ENCODE measurements around the gene EML4.

Gene EML4

GRCh38 chr2:42225573-42225972, 56.4 kb downstream of the EML4 start:
- no peaks in the 10 kb centered on the region for H3K4me1 ChIP-seq (ENCODE audit: insufficient read depth, low read length)

GRCh38 chr2:42227491-42227890, 58.3 kb downstream of the EML4 start:
- H2AFZ ChIP-seq (ENCODE audit: low read depth, low read length) = no peak overlapping the region
- H3K4me3 ChIP-seq (ENCODE audit: low read depth in 1 of 2, low read length in 2 of 2) = no peak overlapping the region

More at GRCh38 chr2:42225573-42225972, 56.4 kb downstream of the EML4 start:
- Histone ChIP-seq H2AFZ (ENCODE audit: low read depth, low read length) (no peak overlapping the region), H3K9me3 (ENCODE audit: insufficient read depth, low read length, severe bottlenecking) (no peaks in the 10 kb centered on the region), H4K20me1 (ENCODE audit: insufficient read depth, low read length) (peaks cover 7% of the 10 kb centered on the region; the same call in 1 of the 2 replicates), H3K4me3 (ENCODE audit: low read depth in 1 of 2, low read length in 2 of 2) (no peak overlapping the region), H3K79me2 (ENCODE audit: insufficient read depth, low read length) (peaks cover 70% of the 10 kb centered on the region), H3K4me2 (ENCODE audit: insufficient read depth, low read length) (no peak overlapping the region), H3K9ac (ENCODE audit: low read depth, low read length) (no peak overlapping the region), H3K27ac (ENCODE audit: low read length) (no peak overlapping the region), H3K27me3 (ENCODE audit: insufficient read depth, low read length, poor library complexity) (no peaks in the 10 kb centered on the region), H3K36me3 (ENCODE audit: insufficient read depth, low read length) (no peaks in the 10 kb centered on the region; the same call in 1 of the 2 replicates)
- no peak for ATAC-seq (ENCODE audit: insufficient read depth, low read depth)
- no peak for DNase-seq
- TF ChIP-seq CTCF (IDR thresholded peaks at IDR 0.05; ENCODE audit: borderline replicate concordance, extremely low read depth, low read length, poor library complexity, severe bottlenecking) = no peak
- TF ChIP-seq EZH2 (IDR thresholded peaks at IDR 0.05; ENCODE audit: borderline replicate concordance, low read depth, low read length, severe bottlenecking) = no peak

GRCh38 chr2:42228101-42228500, 58.9 kb downstream of the EML4 start:
- Histone ChIP-seq H4K20me1 (ENCODE audit: insufficient read depth, low read length) (peaks cover 15% of the 10 kb centered on the region; the same call in 1 of the 2 replicates), H3K79me2 (ENCODE audit: insufficient read depth, low read length) (peaks cover 68% of the 10 kb centered on the region)

More at GRCh38 chr2:42227491-42227890, 58.3 kb downstream of the EML4 start:
- Histone ChIP-seq H3K9me3 (ENCODE audit: insufficient read depth, low read length, severe bottlenecking) (no peaks in the 10 kb centered on the region), H3K27ac (ENCODE audit: low read length) (no peak overlapping the region), H3K4me1 (ENCODE audit: insufficient read depth, low read length) (no peaks in the 10 kb centered on the region), H3K27me3 (ENCODE audit: insufficient read depth, low read length, poor library complexity) (no peaks in the 10 kb centered on the region), H3K9ac (ENCODE audit: low read depth, low read length) (no peak overlapping the region), H4K20me1 (ENCODE audit: insufficient read depth, low read length) (peaks cover 15% of the 10 kb centered on the region; the same call in 1 of the 2 replicates), H3K36me3 (ENCODE audit: insufficient read depth, low read length) (no peaks in the 10 kb centered on the region), H3K79me2 (ENCODE audit: insufficient read depth, low read length) (peaks cover 70% of the 10 kb centered on the region), H3K4me2 (ENCODE audit: insufficient read depth, low read length) (no peak overlapping the region)
- no peak for ATAC-seq (ENCODE audit: insufficient read depth, low read depth)
- peak; percentile 13 for DNase-seq
- TF ChIP-seq CTCF (IDR thresholded peaks at IDR 0.05; ENCODE audit: borderline replicate concordance, extremely low read depth, low read length, poor library complexity, severe bottlenecking) (no peak), EZH2 (IDR thresholded peaks at IDR 0.05; ENCODE audit: borderline replicate concordance, low read depth, low read length, severe bottlenecking) (no peak)

More at GRCh38 chr2:42228101-42228500, 58.9 kb downstream of the EML4 start:
- ATAC-seq (ENCODE audit: insufficient read depth, low read depth) (no peak), DNase-seq (no peak)
- Histone ChIP-seq H3K36me3 (ENCODE audit: insufficient read depth, low read length) (no peaks in the 10 kb centered on the region), H3K27ac (ENCODE audit: low read length) (no peak overlapping the region), H3K4me2 (ENCODE audit: insufficient read depth, low read length) (no peak overlapping the region), H3K4me1 (ENCODE audit: insufficient read depth, low read length) (no peaks in the 10 kb centered on the region), H3K27me3 (ENCODE audit: insufficient read depth, low read length, poor library complexity) (no peaks in the 10 kb centered on the region), H2AFZ (ENCODE audit: low read depth, low read length) (no peak overlapping the region), H3K4me3 (ENCODE audit: low read depth in 1 of 2, low read length in 2 of 2) (no peak overlapping the region), H3K9ac (ENCODE audit: low read depth, low read length) (no peak overlapping the region), H3K9me3 (ENCODE audit: insufficient read depth, low read length, severe bottlenecking) (no peaks in the 10 kb centered on the region)
- TF ChIP-seq CTCF (IDR thresholded peaks at IDR 0.05; ENCODE audit: borderline replicate concordance, extremely low read depth, low read length, poor library complexity, severe bottlenecking) (no peak), EZH2 (IDR thresholded peaks at IDR 0.05; ENCODE audit: borderline replicate concordance, low read depth, low read length, severe bottlenecking) (no peak)
